Mesothelial cell of epicardium (in vitro differentiated cells): Measurements from ENCODE around the gene TULP3. TPM values are rescaled to one million over a fixed set of nuclear protein-coding genes. Genes with fewer than 3 reads are reported as not detected.

Experiments used
- DNase-seq, 2 experiments: peaks; one replicate each; pipeline ENCODE4 v3.0.0; 2021; ENCODE audit warnings: low spot score in 2 of 2; ENCODE audit not compliant: unreplicated experiment in 2 of 2
- H3K27ac Mint-ChIP-seq: 2 replicates; pipeline ENCODE4 v1.8.0; 2021; ENCODE audit warnings: mixed read lengths
- H3K27me3 Mint-ChIP-seq: 2 replicates; pipeline ENCODE4 v1.8.0; 2021; ENCODE audit warnings: low read depth, mixed read lengths
- H3K36me3 Mint-ChIP-seq: 2 replicates; pipeline ENCODE4 v1.8.0; 2021; ENCODE audit warnings: mixed read lengths
- H3K4me1 Mint-ChIP-seq: 2 replicates; pipeline ENCODE4 v1.8.0; 2021; ENCODE audit warnings: mixed read lengths
- H3K4me3 Mint-ChIP-seq: 2 replicates; pipeline ENCODE4 v1.8.0; 2021; ENCODE audit warnings: mild to moderate bottlenecking, moderate library complexity, mixed read lengths
- H3K9me3 Mint-ChIP-seq: 2 replicates; pipeline ENCODE4 v1.8.0; 2021; ENCODE audit warnings: mixed read lengths
- CTCF ChIP-seq: fragments of 200-600 bp; sonication (generic); IDR thresholded peaks from one replicate; pipeline ENCODE4 v1.5.0; 2021; ENCODE audit warnings: antibody characterized with exemption; ENCODE audit not compliant: unreplicated experiment
- total RNA-seq: library from RNA; stranded (reverse); gene quantifications from 3 replicates; pipeline ENCODE4 v1.2.1, GENCODE V29; 2021

The TULP3 gene
- total RNA-seq, 1 donor from 2014 or later: 25.2 TPM

- DNase-seq: no peak
- no peak for TF ChIP-seq CTCF
- Mint-ChIP-seq H3K27me3 (no peaks in the 10 kb centered on the region), H3K9me3 (no peaks in the 10 kb centered on the region), H3K27ac (no peak overlapping the region), H3K4me3 (no peak overlapping the region), H3K36me3 (peaks cover 25% of the 10 kb centered on the region), H3K4me1 (no peaks in the 10 kb centered on the region)
These were observed 45.6 kb downstream of the TULP3 start for GRCh38 chr12:2936301-2936700.

- DNase-seq: no peak
- H3K9me3 Mint-ChIP-seq: no peaks in the 10 kb centered on the region
- H3K36me3 Mint-ChIP-seq: peaks cover 23% of the 10 kb centered on the region
- H3K4me3 Mint-ChIP-seq: no peak overlapping the region
- H3K4me1 Mint-ChIP-seq: no peaks in the 10 kb centered on the region
- H3K27me3 Mint-ChIP-seq: no peaks in the 10 kb centered on the region
- H3K27ac Mint-ChIP-seq: no peak overlapping the region
- no peak for TF ChIP-seq CTCF
These were observed 46.8 kb downstream of the TULP3 start for GRCh38 chr12:2937500-2937899.

GRCh38 chr12:2939191-2939590 is 48.5 kb downstream of the TULP3 start:
- H3K4me3 Mint-ChIP-seq: no peak overlapping the region
- H3K27ac Mint-ChIP-seq: no peak overlapping the region
- H3K4me1 Mint-ChIP-seq: peaks cover 3% of the 10 kb centered on the region
- H3K9me3 Mint-ChIP-seq: no peaks in the 10 kb centered on the region
- H3K36me3 Mint-ChIP-seq: peaks cover 20% of the 10 kb centered on the region
- DNase-seq: no peak
- no peaks in the 10 kb centered on the region for H3K27me3 Mint-ChIP-seq
- no peak for TF ChIP-seq CTCF

DNA sequence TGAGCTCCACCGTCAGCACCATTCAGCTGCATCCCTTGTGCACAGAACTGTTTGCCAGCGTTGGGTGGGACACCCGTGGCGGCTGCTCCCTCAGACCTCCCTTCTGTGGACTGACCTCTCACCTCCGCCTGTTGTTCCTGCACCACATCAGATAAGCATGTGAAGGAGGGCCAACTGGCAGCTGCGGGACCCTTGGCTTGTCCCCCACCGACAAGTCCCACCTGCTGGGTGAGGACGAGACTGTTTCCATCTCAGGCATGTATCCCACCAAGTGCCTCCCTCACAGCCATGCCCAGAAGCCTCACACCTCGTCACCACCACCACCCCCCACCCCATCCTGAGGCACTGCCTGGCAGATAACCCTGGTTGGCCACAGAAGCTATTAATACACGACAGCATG is 49.9 kb downstream of the TULP3 start:
- no peak overlapping the region for H3K27ac Mint-ChIP-seq
- H3K9me3 Mint-ChIP-seq: no peaks in the 10 kb centered on the region
- no peak for DNase-seq
- peaks cover 8% of the 10 kb centered on the region for H3K36me3 Mint-ChIP-seq
- H3K4me3 Mint-ChIP-seq: no peak overlapping the region
- TF ChIP-seq CTCF: no peak
- peaks cover 10% of the 10 kb centered on the region for H3K4me1 Mint-ChIP-seq
- H3K27me3 Mint-ChIP-seq: no peaks in the 10 kb centered on the region

- Mint-ChIP-seq H3K4me1 (peaks cover 10% of the 10 kb centered on the region), H3K36me3 (peaks cover 8% of the 10 kb centered on the region), H3K9me3 (no peaks in the 10 kb centered on the region), H3K27ac (no peak overlapping the region), H3K27me3 (no peaks in the 10 kb centered on the region), H3K4me3 (no peak overlapping the region)
- no peak for TF ChIP-seq CTCF
- no peak for DNase-seq
These were observed 50.8 kb downstream of the TULP3 start for GRCh38 chr12:2941524-2941923.
